WTC11 (cell line): ENCODE data around the gene RABGAP1.

Source experiments
- ETV6 ChIP-seq: sonication (generic); formaldehyde crosslinking; IDR thresholded peaks from 2 replicates; pipeline ENCODE4 v1.8.1; 2022; ENCODE audit warnings: mild to moderate bottlenecking, missing genetic modification reagents
- FOXJ3 ChIP-seq: sonication (generic); formaldehyde crosslinking; IDR thresholded peaks from 2 replicates; pipeline ENCODE4 v1.9.0; 2021; ENCODE audit warnings: missing genetic modification reagents, mild to moderate bottlenecking, borderline replicate concordance
- FOXK1 ChIP-seq: sonication (generic); formaldehyde crosslinking; IDR thresholded peaks from 2 replicates; pipeline ENCODE4 v1.8.0; 2022; ENCODE audit warnings: mild to moderate bottlenecking, moderate library complexity, missing genetic modification reagents
- SMAD4 ChIP-seq: sonication (generic); formaldehyde crosslinking; IDR thresholded peaks from 2 replicates; pipeline ENCODE4 v1.8.0; 2022; ENCODE audit warnings: mild to moderate bottlenecking, missing genetic modification reagents
- SP1 ChIP-seq: sonication (generic); formaldehyde crosslinking; conservative IDR thresholded peaks from 2 replicates; pipeline ENCODE4 v1.8.1; 2022; ENCODE audit warnings: missing genetic modification reagents
- TP53 ChIP-seq: sonication (generic); formaldehyde crosslinking; IDR thresholded peaks from 2 replicates; pipeline ENCODE4 v1.8.1; 2023; ENCODE audit warnings: mild to moderate bottlenecking, missing genetic modification reagents
- ZBTB21 ChIP-seq: sonication (generic); formaldehyde crosslinking; IDR thresholded peaks from 2 replicates; pipeline ENCODE4 v1.8.1; 2023; ENCODE audit warnings: mild to moderate bottlenecking, missing genetic modification reagents, borderline replicate concordance
- ZNF219 ChIP-seq: sonication (generic); formaldehyde crosslinking; IDR thresholded peaks from 2 replicates; pipeline ENCODE4 v1.8.0; 2023; ENCODE audit warnings: missing genetic modification reagents, mild to moderate bottlenecking, borderline replicate concordance
- TF ChIP-seq, protein P1 (sequence below): sonication (generic); formaldehyde crosslinking; IDR thresholded peaks from 2 replicates; pipeline ENCODE4 v1.8.1; 2023; ENCODE audit warnings: mild to moderate bottlenecking, missing genetic modification reagents, moderate library complexity
- TF ChIP-seq, protein P2 (sequence below): fragments of 200-600 bp; IDR thresholded peaks from 2 replicates; pipeline ENCODE4 v1.8.0; 2022; ENCODE audit warnings: antibody characterized with exemption
- TF ChIP-seq, protein P3 (sequence below): sonication (generic); formaldehyde crosslinking; IDR thresholded peaks from 2 replicates; pipeline ENCODE4 v1.8.0; 2022; ENCODE audit warnings: mild to moderate bottlenecking, missing genetic modification reagents
- TF ChIP-seq, protein P4 (sequence below): sonication (generic); formaldehyde crosslinking; IDR thresholded peaks from 2 replicates; pipeline ENCODE4 v1.8.0; 2022; ENCODE audit warnings: mild to moderate bottlenecking, missing genetic modification reagents

DNA sequence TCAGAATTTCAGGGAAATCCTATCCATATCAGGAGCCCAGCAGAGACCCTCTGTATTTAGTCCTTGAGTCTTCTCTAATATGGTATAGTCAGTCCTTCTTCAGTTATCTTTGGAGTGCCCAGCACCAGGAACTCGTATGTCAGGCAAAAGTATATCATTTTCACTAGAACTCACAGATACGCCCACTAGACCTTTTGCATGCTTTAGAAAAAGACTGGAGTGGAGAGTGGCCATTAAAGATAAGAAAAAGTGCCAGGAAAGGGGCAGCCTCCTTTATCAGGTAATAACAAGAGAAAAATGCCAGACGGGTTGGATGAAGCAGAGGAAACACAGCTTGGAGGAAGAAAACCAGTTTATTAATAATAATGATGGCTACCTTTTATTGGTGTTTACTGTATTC, 156.2 kb downstream of the RABGAP1 start:
- TF ChIP-seq FOXK1 (CRISPR knock-in tag), result no peak
- TF ChIP-seq, protein P1, sequence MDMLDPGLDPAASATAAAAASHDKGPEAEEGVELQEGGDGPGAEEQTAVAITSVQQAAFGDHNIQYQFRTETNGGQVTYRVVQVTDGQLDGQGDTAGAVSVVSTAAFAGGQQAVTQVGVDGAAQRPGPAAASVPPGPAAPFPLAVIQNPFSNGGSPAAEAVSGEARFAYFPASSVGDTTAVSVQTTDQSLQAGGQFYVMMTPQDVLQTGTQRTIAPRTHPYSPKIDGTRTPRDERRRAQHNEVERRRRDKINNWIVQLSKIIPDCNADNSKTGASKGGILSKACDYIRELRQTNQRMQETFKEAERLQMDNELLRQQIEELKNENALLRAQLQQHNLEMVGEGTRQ, result no peak
- no peak for TF ChIP-seq SMAD4 (CRISPR knock-in tag)
- TF ChIP-seq ZNF219, result no peak
- TF ChIP-seq, protein P2, sequence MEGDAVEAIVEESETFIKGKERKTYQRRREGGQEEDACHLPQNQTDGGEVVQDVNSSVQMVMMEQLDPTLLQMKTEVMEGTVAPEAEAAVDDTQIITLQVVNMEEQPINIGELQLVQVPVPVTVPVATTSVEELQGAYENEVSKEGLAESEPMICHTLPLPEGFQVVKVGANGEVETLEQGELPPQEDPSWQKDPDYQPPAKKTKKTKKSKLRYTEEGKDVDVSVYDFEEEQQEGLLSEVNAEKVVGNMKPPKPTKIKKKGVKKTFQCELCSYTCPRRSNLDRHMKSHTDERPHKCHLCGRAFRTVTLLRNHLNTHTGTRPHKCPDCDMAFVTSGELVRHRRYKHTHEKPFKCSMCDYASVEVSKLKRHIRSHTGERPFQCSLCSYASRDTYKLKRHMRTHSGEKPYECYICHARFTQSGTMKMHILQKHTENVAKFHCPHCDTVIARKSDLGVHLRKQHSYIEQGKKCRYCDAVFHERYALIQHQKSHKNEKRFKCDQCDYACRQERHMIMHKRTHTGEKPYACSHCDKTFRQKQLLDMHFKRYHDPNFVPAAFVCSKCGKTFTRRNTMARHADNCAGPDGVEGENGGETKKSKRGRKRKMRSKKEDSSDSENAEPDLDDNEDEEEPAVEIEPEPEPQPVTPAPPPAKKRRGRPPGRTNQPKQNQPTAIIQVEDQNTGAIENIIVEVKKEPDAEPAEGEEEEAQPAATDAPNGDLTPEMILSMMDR, result no peak
- TF ChIP-seq TP53 (CRISPR knock-in tag), result no peak
- TF ChIP-seq ZBTB21 (CRISPR knock-in tag), result no peak
- no peak for TF ChIP-seq ETV6 (CRISPR knock-in tag)
- TF ChIP-seq, protein P3, sequence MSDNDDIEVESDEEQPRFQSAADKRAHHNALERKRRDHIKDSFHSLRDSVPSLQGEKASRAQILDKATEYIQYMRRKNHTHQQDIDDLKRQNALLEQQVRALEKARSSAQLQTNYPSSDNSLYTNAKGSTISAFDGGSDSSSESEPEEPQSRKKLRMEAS (CRISPR knock-in tag), result no peak
- no peak for TF ChIP-seq FOXJ3 (CRISPR knock-in tag)
- TF ChIP-seq, protein P4, sequence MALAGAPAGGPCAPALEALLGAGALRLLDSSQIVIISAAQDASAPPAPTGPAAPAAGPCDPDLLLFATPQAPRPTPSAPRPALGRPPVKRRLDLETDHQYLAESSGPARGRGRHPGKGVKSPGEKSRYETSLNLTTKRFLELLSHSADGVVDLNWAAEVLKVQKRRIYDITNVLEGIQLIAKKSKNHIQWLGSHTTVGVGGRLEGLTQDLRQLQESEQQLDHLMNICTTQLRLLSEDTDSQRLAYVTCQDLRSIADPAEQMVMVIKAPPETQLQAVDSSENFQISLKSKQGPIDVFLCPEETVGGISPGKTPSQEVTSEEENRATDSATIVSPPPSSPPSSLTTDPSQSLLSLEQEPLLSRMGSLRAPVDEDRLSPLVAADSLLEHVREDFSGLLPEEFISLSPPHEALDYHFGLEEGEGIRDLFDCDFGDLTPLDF (CRISPR knock-in tag), result no peak
- no peak for TF ChIP-seq SP1
